GM12878 (cell line): ENCODE data around the gene DMPK. TPM values are rescaled to one million over a fixed set of nuclear protein-coding genes. Genes with fewer than 3 reads are reported as not detected.

Experiments
- ATAC-seq: fragments of 200-7000 bp; cut with Tn5 transposase; 3 replicates; pipeline ENCODE4 v1.9.1; 2020; ENCODE audit warnings: mild to moderate bottlenecking, moderate library complexity
- BruUV-seq: library from RNA; stranded (reverse); fragments of 400-500 nt; replicated peaks from 2 replicates; lab custom pipeline; 2021; lab: Mats Ljungman, UMichigan
- CTCF ChIA-PET: fragments of 300-600 bp; sonication (Branson Sonifier 250); formaldehyde crosslinking; extraction: SDS; loops from one replicate; lab custom pipeline; 2021; ENCODE audit warnings: inconsistent platforms; lab: Yijun Ruan, JAX
- POLR2A ChIA-PET: fragments of 350-600 bp; formaldehyde crosslinking; extraction: SDS; loops from one replicate; lab custom pipeline; 2021; ENCODE audit warnings: inconsistent platforms; lab: Charles Lee
- RAD21 ChIA-PET: fragments of 300-600 bp; sonication (Branson Sonifier 250); formaldehyde crosslinking; loops from one replicate; lab custom pipeline; 2023; ENCODE audit warnings: antibody characterized with exemption; ENCODE audit not compliant: unreplicated experiment; lab: Charles Lee
- SMC1A ChIA-PET: fragments of 300-600 bp; sonication (Branson Sonifier 250); formaldehyde crosslinking; loops from one replicate; lab custom pipeline; 2023; ENCODE audit not compliant: unreplicated experiment, uncharacterized antibody; lab: Charles Lee
- DNase-seq: peaks from one replicate; pipeline ENCODE4 v3.0.0-alpha.2; 2011; ENCODE audit warnings: low read depth, low spot score
- FAIRE-seq: peaks from 3 replicates; lab custom pipeline; 2011; peaks lifted over from hg19 to GRCh38; lab: Jason Lieb, UNC
- H2AFZ ChIP-seq: 2 replicates; pipeline ENCODE4 v1.6.0; 2011; ENCODE audit warnings: low read depth, low read length, control low read depth; ENCODE audit not compliant: control insufficient read depth
- H3K27ac ChIP-seq: 2 replicates; pipeline ENCODE4 v1.5.1; 2011; ENCODE audit warnings: control low read depth; ENCODE audit not compliant: control insufficient read depth, insufficient read depth
- H3K27me3 ChIP-seq, 2 experiments: replicated peaks in 1 of 2; 2 replicates each; pipeline versions ENCODE4 v1.6.0 to v1.6.1; 2011; ENCODE audit warnings: low read length in 1 of 2; ENCODE audit not compliant: control insufficient read depth in 2 of 2, insufficient read depth in 2 of 2
- H3K36me3 ChIP-seq, 2 experiments: 2 replicates each; pipeline ENCODE4 v1.5.1; 2011; ENCODE audit warnings: low read length in 1 of 2; ENCODE audit not compliant: control insufficient read depth in 2 of 2, insufficient read depth in 2 of 2
- H3K4me1 ChIP-seq: 2 replicates; pipeline ENCODE4 v1.6.1; 2011; ENCODE audit warnings: mild to moderate bottlenecking, low read length, moderate library complexity, mixed read lengths; ENCODE audit not compliant: control insufficient read depth, insufficient read depth
- H3K4me2 ChIP-seq: 2 replicates; pipeline ENCODE4 v1.6.0; 2011; ENCODE audit warnings: control low read depth; ENCODE audit not compliant: control insufficient read depth, insufficient read depth
- H3K4me3 ChIP-seq: fragments of 200-600 bp; sonication (generic); 2 replicates; pipeline ENCODE4 v1.5.1; 2016
- H3K79me2 ChIP-seq: 2 replicates; pipeline ENCODE4 v1.6.0; 2011; ENCODE audit warnings: low read length; ENCODE audit not compliant: control insufficient read depth, insufficient read depth
- H3K9ac ChIP-seq: 2 replicates; pipeline ENCODE4 v1.8.0; 2011; ENCODE audit warnings: low read length, control low read depth, mixed read lengths; ENCODE audit not compliant: control insufficient read depth, insufficient read depth
- H3K9me3 ChIP-seq: replicated peaks from 3 replicates; pipeline ENCODE4 v1.5.1; 2011; ENCODE audit warnings: mild to moderate bottlenecking, low read length; ENCODE audit not compliant: control insufficient read depth, insufficient read depth
- H4K20me1 ChIP-seq: 2 replicates; pipeline ENCODE4 v1.6.0; 2011; ENCODE audit not compliant: control insufficient read depth, insufficient read depth
- ATF7 ChIP-seq: fragments of 450-650 bp; IDR thresholded peaks from 2 replicates; pipeline ENCODE4 v1.6.1; 2016; ENCODE audit warnings: low read depth, mild to moderate bottlenecking
- BMI1 ChIP-seq: fragments of 450-650 bp; IDR thresholded peaks from 2 replicates; pipeline ENCODE4 v1.6.1; 2016; ENCODE audit warnings: mild to moderate bottlenecking, moderate library complexity, borderline replicate concordance
- CTCF ChIP-seq, 3 experiments: IDR thresholded peaks in 2 of 3; conservative IDR thresholded peaks in 1 of 3; 2 replicates each; pipeline ENCODE4 v1.5.1; 2011; ENCODE audit warnings: low read depth in 3 of 3, low read length in 3 of 3, mild to moderate bottlenecking in 3 of 3, control low read depth in 2 of 3, moderate library complexity in 2 of 3, inconsistent platforms in 1 of 3, mixed read lengths in 1 of 3; ENCODE audit not compliant: control insufficient read depth in 2 of 3, insufficient read depth in 1 of 3; ENCODE audit errors: extremely low read depth in 1 of 3
- EP300 ChIP-seq, 2 experiments: fragments of 150-350 bp in 1 of 2; IDR thresholded peaks; 2 replicates each; pipeline ENCODE4 v1.6.1; 2011 to 2012; ENCODE audit warnings: low read depth in 2 of 2, low read length in 2 of 2, borderline replicate concordance in 1 of 2, improper control_type of control experiment in 1 of 2, inconsistent platforms in 1 of 2; ENCODE audit not compliant: control insufficient read depth in 1 of 2
- EZH2 ChIP-seq: IDR thresholded peaks from 2 replicates; pipeline ENCODE4 v1.6.1; 2012; ENCODE audit warnings: low read depth, mild to moderate bottlenecking, control low read depth, inconsistent platforms, low read length, borderline replicate concordance; ENCODE audit not compliant: control insufficient read depth
- HCFC1 ChIP-seq: fragments of 150-350 bp; IDR thresholded peaks from 2 replicates; pipeline ENCODE4 v1.6.1; 2014; ENCODE audit warnings: low read length
- IRF4 ChIP-seq: IDR thresholded peaks from 2 replicates; pipeline ENCODE4 v1.6.1; 2011; ENCODE audit warnings: low read depth, low read length
- MYC ChIP-seq: IDR thresholded peaks from 2 replicates; pipeline ENCODE4 v1.6.1; 2011; ENCODE audit warnings: mild to moderate bottlenecking, low read length, moderate library complexity, inconsistent platforms; ENCODE audit not compliant: insufficient read depth, insufficient replicate concordance, insufficient read length, severe bottlenecking
- POLR2AphosphoS5 ChIP-seq: IDR thresholded peaks from 2 replicates; pipeline ENCODE4 v1.6.1; 2011; ENCODE audit warnings: mild to moderate bottlenecking, low read length, inconsistent platforms
- TBL1XR1 ChIP-seq: IDR thresholded peaks from 2 replicates; pipeline ENCODE4 v1.6.1; 2012; ENCODE audit warnings: low read depth, low read length, improper control_type of control experiment
- YY1 ChIP-seq: IDR thresholded peaks from 2 replicates; pipeline ENCODE4 v1.6.1; 2011; ENCODE audit warnings: low read depth, mild to moderate bottlenecking, low read length
- ZNF217 ChIP-seq: fragments of 450-650 bp; IDR thresholded peaks from 2 replicates; pipeline ENCODE4 v1.6.1; 2017; ENCODE audit warnings: antibody characterized with exemption, mild to moderate bottlenecking
- WGBS: methylation state at CpG from one replicate; pipeline ENCODE4 v1.1.6; 2016; ENCODE audit warnings: low lambda C conversion rate; ENCODE audit not compliant: insufficient replicate concordance, insufficient coverage; ENCODE audit errors: missing lambda C conversion rate; 5-methylcytosine and 5-hydroxymethylcytosine counted together
- in situ Hi-C: fragments of 300-500 bp; cut with MboI; formaldehyde crosslinking; loops from 9 replicates; pipeline ENCODE4 v1.14.3; 2018; ENCODE audit warnings: mixed read lengths
- intact Hi-C: fragments of 100-400 bp; cut with micrococcal nuclease; formaldehyde crosslinking; loops from one replicate; pipeline ENCODE4 v1.14.2; 2022; ENCODE audit not compliant: unreplicated experiment
- polyA plus RNA-seq, 11 experiments: library from polyadenylated mRNA; depleted of rRNA in 4 of 11; unstranded in 6 of 11; stranded (reverse) in 5 of 11; fragments of >200 nt; fragmentation: Nextera tagmentation in 4 of 11; fragmentation: Illumina TruSeq in 1 of 11; extraction: Ambion mirVana in 4 of 11; extraction: Trizol in 1 of 11; gene quantifications; 1 replicate in 1 of 11; 2 replicates in 10 of 11; pipeline versions ENCODE4 v1.2.1 to v1.2.3, GENCODE V29; 2011 to 2016; ENCODE audit warnings: inconsistent platforms in 2 of 11, missing spikeins in 2 of 11, low read depth in 1 of 11
- total RNA-seq, 4 experiments: library from RNA; depleted of rRNA in 3 of 4; stranded (reverse); fragments of >200 nt in 3 of 4; fragmentation: Illumina TruSeq in 1 of 4; extraction: Trizol in 1 of 4; gene quantifications; 2 replicates each; pipeline versions ENCODE4 v1.2.1 to v1.2.3, GENCODE V29; 2013 to 2021
- TF ChIP-seq, protein P1 (sequence below): IDR thresholded peaks from 2 replicates; pipeline ENCODE4 v1.6.1; 2011; ENCODE audit warnings: borderline replicate concordance, low read depth, mild to moderate bottlenecking, moderate library complexity, mixed read lengths, low read length; ENCODE audit not compliant: insufficient read depth; ENCODE audit errors: extremely low read length
- TF ChIP-seq, protein P2 (sequence below): IDR thresholded peaks from 2 replicates; pipeline ENCODE4 v1.6.1; 2011; ENCODE audit warnings: low read depth, low read length, improper control_type of control experiment, borderline replicate concordance

DMPK gene
- total and polyA plus RNA-seq, 10 of the 15 experiments (the other 5 are each of a cell fraction or from before 2014, with no cell fraction given), result 0.60 to 33.6 (median 5.2) TPM

DNA sequence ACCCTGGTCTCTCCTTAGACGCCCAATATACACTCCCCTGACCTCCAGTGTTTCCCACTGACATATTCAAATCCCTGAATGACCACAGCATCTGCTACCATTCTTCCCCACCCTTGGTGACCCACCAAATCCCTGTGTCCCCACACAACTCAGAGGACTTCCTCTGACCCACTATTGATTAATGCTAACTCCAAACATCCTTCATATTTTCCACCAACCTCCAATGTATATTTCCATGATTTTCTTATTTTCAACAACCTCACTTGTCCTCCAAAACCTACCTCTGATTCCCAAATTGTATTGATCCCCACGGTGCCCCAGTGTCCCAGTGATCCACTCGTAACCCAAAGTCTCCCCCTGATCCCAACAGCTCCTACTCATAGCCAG, 10.9 kb upstream of the DMPK start:
- RAD21 ChIA-PET, result interaction anchor here (0.5 to 2.7 kb wide), 7 partner anchors 14 to 387 kb away, joined by 3 to 18 read pairs (median 4); partner anchors contain the start of genes IRF2BP1, QPCTL, SIX5 and SNRPD2
- no peak for DNase-seq
- in situ Hi-C loops, result no loop called here

More for the DNA sequence above, 10.9 kb upstream of the DMPK start:
- intact Hi-C loops, result loop anchor here (2.0 kb wide), 1 partner anchor 24 kb away; the partner anchor contains the start of gene SIX5
- POLR2A ChIA-PET, result interaction anchor here (0.5 to 2.9 kb wide), 9 partner anchors 11 to 368 kb away, joined by 3 to 20 read pairs (median 3); partner anchors contain the start of gene SIX5
- H3K27me3 ChIP-seq, result no peaks in the 10 kb centered on the region
- H3K4me3 ChIP-seq, result 0 out of 2 replicates have a peak overlapping the region, but pooled peaks have one; percentile 15
- SMC1A ChIA-PET, result interaction anchor here (0.7 to 1.4 kb wide), 3 partner anchors 23 to 76 kb away, joined by 3 to 7 read pairs (median 5); partner anchors contain the start of gene SIX5
- TF ChIP-seq TBL1XR1 (no peak), MYC (no peak), HCFC1 (no peak), IRF4 (no peak), EZH2 (no peak), EP300 (IDR thresholded peaks at IDR 0.05; ENCODE audit: borderline replicate concordance in 1 of 2, control insufficient read depth in 1 of 2, low read depth in 2 of 2, low read length in 2 of 2) (no peak), ATF7 (no peak), CTCF (IDR thresholded peaks at IDR 0.05 in 2 of 3, conservative IDR thresholded peaks at IDR 0.05 in 1 of 3; ENCODE audit: control insufficient read depth in 2 of 3, extremely low read depth in 1 of 3, insufficient read depth in 1 of 3, low read depth in 3 of 3, low read length in 3 of 3) (no peak), POLR2AphosphoS5 (no peak), YY1 (no peak), ZNF217 (no peak), BMI1 (no peak)
- TF ChIP-seq, protein P1, sequence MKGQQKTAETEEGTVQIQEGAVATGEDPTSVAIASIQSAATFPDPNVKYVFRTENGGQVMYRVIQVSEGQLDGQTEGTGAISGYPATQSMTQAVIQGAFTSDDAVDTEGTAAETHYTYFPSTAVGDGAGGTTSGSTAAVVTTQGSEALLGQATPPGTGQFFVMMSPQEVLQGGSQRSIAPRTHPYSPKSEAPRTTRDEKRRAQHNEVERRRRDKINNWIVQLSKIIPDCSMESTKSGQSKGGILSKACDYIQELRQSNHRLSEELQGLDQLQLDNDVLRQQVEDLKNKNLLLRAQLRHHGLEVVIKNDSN, result no peak
- TF ChIP-seq, protein P2, sequence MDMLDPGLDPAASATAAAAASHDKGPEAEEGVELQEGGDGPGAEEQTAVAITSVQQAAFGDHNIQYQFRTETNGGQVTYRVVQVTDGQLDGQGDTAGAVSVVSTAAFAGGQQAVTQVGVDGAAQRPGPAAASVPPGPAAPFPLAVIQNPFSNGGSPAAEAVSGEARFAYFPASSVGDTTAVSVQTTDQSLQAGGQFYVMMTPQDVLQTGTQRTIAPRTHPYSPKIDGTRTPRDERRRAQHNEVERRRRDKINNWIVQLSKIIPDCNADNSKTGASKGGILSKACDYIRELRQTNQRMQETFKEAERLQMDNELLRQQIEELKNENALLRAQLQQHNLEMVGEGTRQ, result no peak
- 0 out of 2 replicates have a peak overlapping the region, but pooled peaks have one; percentile 15 for H3K4me2 ChIP-seq
- H3K79me2 ChIP-seq, result peaks cover 19% of the 10 kb centered on the region
- WGBS, result 2% methylated on average over 3 of the region's 3 CpGs
- no peaks in the 10 kb centered on the region for H3K9me3 ChIP-seq
- H2AFZ ChIP-seq, result no peak overlapping the region
- H3K36me3 ChIP-seq, result peaks cover 0 to 12% of the 10 kb centered on the region in 2 experiments; a peak in 3 of 4 replicates
- H4K20me1 ChIP-seq, result no peaks in the 10 kb centered on the region
- H3K27ac ChIP-seq, result no peak overlapping the region
- ATAC-seq (peak; percentile 23; the same call in 2 of the 3 replicates), FAIRE-seq (no peak)
- H3K9ac ChIP-seq, result no peak overlapping the region
- peaks cover 14% of the 10 kb centered on the region for H3K4me1 ChIP-seq
- no TSS peak for BruUV-seq
- CTCF ChIA-PET, result interaction anchor here (0.6 to 3.1 kb wide), 8 partner anchors 13 to 101 kb away, joined by 3 to 13 read pairs (median 4); partner anchors contain the start of genes QPCTL and SIX5
